K562 (cell line): ENCODE data around the gene IFI27L2. TPM values are rescaled to one million over a fixed set of nuclear protein-coding genes. Genes with fewer than 3 reads are reported as not detected.

Source experiments
- ATAC-seq: fragments of 200-7000 bp; cut with Tn5 transposase; 3 replicates; pipeline ENCODE4 v1.9.1; 2020; ENCODE audit warnings: moderate library complexity
- BruUV-seq: library from RNA; stranded (reverse); fragments of 400-500 nt; replicated peaks from 2 replicates; lab custom pipeline; 2021; lab: Mats Ljungman, UMichigan
- CTCF ChIA-PET: fragments of 300-600 bp; formaldehyde crosslinking; extraction: SDS; loops from one replicate; lab custom pipeline; 2021; ENCODE audit warnings: low intra/inter-chr PET ratio; lab: Yijun Ruan, JAX
- POLR2A ChIA-PET: fragments of 300-600, 350-650 bp; sonication (Branson Sonifier 250); formaldehyde crosslinking; extraction: SDS; loops from one replicate; lab custom pipeline; 2021; ENCODE audit warnings: antibody characterized with exemption, inconsistent platforms; lab: Yijun Ruan, JAX
- DNase-seq, 4 experiments: peaks; one replicate each; pipeline versions ENCODE4 v3.0.0 to v3.0.0-alpha.2; 2011 to 2018; ENCODE audit warnings: low spot score in 3 of 4, mixed read lengths in 3 of 4; ENCODE audit errors: extremely low read depth in 1 of 4
- FAIRE-seq: peaks from 2 replicates; lab custom pipeline; 2011; peaks lifted over from hg19 to GRCh38; lab: Jason Lieb, UNC
- H2AFZ ChIP-seq: 2 replicates; pipeline ENCODE4 v1.6.0; 2011; ENCODE audit warnings: low read depth, low read length, control low read depth, inconsistent platforms
- H3K27ac ChIP-seq: fragments of 200-600 bp; 3 replicates; pipeline ENCODE4 v1.8.0; 2011; ENCODE audit warnings: low read depth, mild to moderate bottlenecking, control low read depth, inconsistent platforms, low read length, moderate library complexity, mixed read lengths; ENCODE audit errors: extremely low read depth
- H3K27me3 ChIP-seq, 2 experiments: fragments of 300-600 bp in 1 of 2; 2 replicates in 1 of 2; 3 replicates in 1 of 2; pipeline versions ENCODE4 v1.6.0 to v1.8.0; 2011; ENCODE audit warnings: inconsistent platforms in 2 of 2, low read length in 2 of 2, mild to moderate bottlenecking in 1 of 2, mixed read lengths in 1 of 2, moderate library complexity in 1 of 2; ENCODE audit not compliant: control insufficient read depth in 2 of 2, insufficient read depth in 2 of 2
- H3K36me3 ChIP-seq: fragments of 300-600 bp; 3 replicates; pipeline ENCODE4 v1.8.0; 2011; ENCODE audit warnings: mild to moderate bottlenecking, low read length, inconsistent platforms; ENCODE audit not compliant: control insufficient read depth, insufficient read depth
- H3K4me1 ChIP-seq, 2 experiments: fragments of 200-600 bp in 1 of 2; replicated peaks in 1 of 2; 2 replicates in 1 of 2; 3 replicates in 1 of 2; pipeline versions ENCODE4 v1.5.1 to v1.8.0; 2011; ENCODE audit warnings: inconsistent platforms in 2 of 2, low read length in 2 of 2, mild to moderate bottlenecking in 1 of 2, mixed read lengths in 1 of 2, moderate library complexity in 1 of 2; ENCODE audit not compliant: control insufficient read depth in 2 of 2, insufficient read depth in 2 of 2
- H3K4me2 ChIP-seq: 2 replicates; pipeline ENCODE4 v1.6.1; 2011; ENCODE audit warnings: low read length, control low read depth, inconsistent platforms, mixed read lengths; ENCODE audit not compliant: insufficient read depth
- H3K4me3 ChIP-seq: fragments of 200-600 bp; sonication (generic), shearing (Covaris generic); 2 replicates; pipeline ENCODE4 v1.5.1; 2016; ENCODE audit warnings: control low read depth, inconsistent platforms
- H3K79me2 ChIP-seq: fragments of 200-600 bp; 3 replicates; pipeline ENCODE4 v1.8.0; 2011; ENCODE audit warnings: low read length, inconsistent platforms; ENCODE audit not compliant: control insufficient read depth, insufficient read depth
- H3K9ac ChIP-seq, 2 experiments: 2 replicates each; pipeline versions ENCODE4 v1.6.0 to v1.6.1; 2011; ENCODE audit warnings: low read depth in 2 of 2, low read length in 2 of 2, control low read depth in 1 of 2, inconsistent platforms in 1 of 2, mild to moderate bottlenecking in 1 of 2, mixed read lengths in 1 of 2; ENCODE audit not compliant: insufficient read depth in 1 of 2
- H3K9me1 ChIP-seq: one replicate; pipeline ENCODE4 v1.6.0; 2011; ENCODE audit warnings: inconsistent platforms, mild to moderate bottlenecking, low read length, moderate library complexity; ENCODE audit not compliant: control insufficient read depth, insufficient read depth
- H3K9me3 ChIP-seq: replicated peaks from 2 replicates; pipeline ENCODE4 v1.5.1; 2011; ENCODE audit warnings: low read depth, low read length, inconsistent platforms; ENCODE audit not compliant: control insufficient read depth, insufficient read depth
- H4K20me1 ChIP-seq: replicated peaks from 2 replicates; pipeline ENCODE4 v1.6.1; 2011; ENCODE audit warnings: low read length, inconsistent platforms, mixed read lengths; ENCODE audit not compliant: control insufficient read depth, insufficient read depth
- ZBTB11 ChIP-seq, 3 experiments: fragments of 200-800 bp in 1 of 3; fragments of 250-450 bp in 1 of 3; fragments of 450-650 bp in 1 of 3; sonication (Bioruptor Pico) in 1 of 3; sonication (Bioruptor generic) in 1 of 3; formaldehyde crosslinking in 1 of 3; IDR thresholded peaks; 2 replicates each; pipeline versions ENCODE4 v1.6.1 to v1.8.0; 2016 to 2022; ENCODE audit warnings: mild to moderate bottlenecking in 2 of 3, missing genetic modification characterization in 2 of 3, missing compliant biosample characterization in 1 of 3, moderate library complexity in 1 of 3
- WGBS: fragments of 100-300 bp; shearing (Covaris generic); methylation state at CpG from one replicate; pipeline ENCODE4 v1.1.6; 2016; ENCODE audit warnings: low coverage, mixed read lengths; ENCODE audit not compliant: insufficient coverage; ENCODE audit errors: missing lambda C conversion rate; 5-methylcytosine and 5-hydroxymethylcytosine counted together
- in situ Hi-C: fragments of 300-500 bp; cut with MboI; formaldehyde crosslinking; loops from 4 replicates; pipeline ENCODE4 v1.15.0; 2018; ENCODE audit warnings: inconsistent platforms, mixed read lengths
- intact Hi-C: fragments of 100-400 bp; cut with micrococcal nuclease; formaldehyde crosslinking; loops from 2 replicates; pipeline ENCODE4 v1.14.2; 2022
- polyA plus RNA-seq, 8 experiments: library from polyadenylated mRNA; depleted of rRNA in 4 of 8; stranded (reverse) in 5 of 8; unstranded in 3 of 8; fragments of >200 nt; fragmentation: Nextera tagmentation in 2 of 8; fragmentation: Illumina TruSeq in 1 of 8; extraction: Ambion mirVana in 2 of 8; extraction: Trizol in 1 of 8; gene quantifications; 2 replicates each; pipeline versions ENCODE4 v1.2.1 to v1.2.3, GENCODE V29; 2011 to 2014; ENCODE audit warnings: inconsistent platforms in 1 of 8, missing spikeins in 1 of 8
- total RNA-seq, 7 experiments: library from RNA; depleted of rRNA in 6 of 7; stranded (reverse); fragments of >200 nt in 6 of 7; fragmentation: Illumina TruSeq in 2 of 7; extraction: Trizol in 2 of 7; gene quantifications; 2 replicates each; pipeline versions ENCODE4 v1.2.1 to v1.2.3, GENCODE V29; 2011 to 2021; ENCODE audit warnings: low replicate concordance in 1 of 7

Gene IFI27L2
- total and polyA plus RNA-seq, 9 of the 15 experiments (the other 6 are each of a cell fraction or from before 2014, with no cell fraction given) = 1.0 to 9.3 (median 4.1) TPM

GRCh38 chr14:94127330-94127729 lies 2.1 kb downstream of the IFI27L2 start:
- Histone ChIP-seq H3K27ac (no peak overlapping the region), H2AFZ (no peak overlapping the region), H3K9me3 (no peaks in the 10 kb centered on the region), H3K4me2 (no peak overlapping the region), H3K9me1 (no peaks in the 10 kb centered on the region), H3K4me1 (peaks cover 0 to 7% of the 10 kb centered on the region in 2 experiments; a peak in 3 of 5 replicates), H3K36me3 (no peaks in the 10 kb centered on the region), H3K9ac (no peak overlapping the region), H3K27me3 (peaks cover 0 to 20% of the 10 kb centered on the region in 2 experiments; a peak in 2 of 5 replicates), H3K4me3 (no peak overlapping the region), H3K79me2 (no peaks in the 10 kb centered on the region), H4K20me1 (no peaks in the 10 kb centered on the region)
- DNase-seq (no peak), ATAC-seq (no peak), FAIRE-seq (no peak)
- in situ Hi-C loops (no loop called here), intact Hi-C loops (no loop called here)
- BruUV-seq = no TSS peak
- 4% methylated on average over 4 of the region's 6 CpGs for WGBS
- no peak for TF ChIP-seq ZBTB11 (CRISPR knock-in tag; IDR thresholded peaks at IDR 0.05)
- CTCF ChIA-PET = interaction anchor here (1.0 kb wide), 1 partner anchor 117 kb away, joined by 3 read pairs; no protein-coding TSS in a partner anchor
- POLR2A ChIA-PET = interaction anchor here (0.7 to 0.8 kb wide), 2 partner anchors 8 to 27 kb away, joined by 3 read pairs; no protein-coding TSS in a partner anchor
